Stimulated activated CD4-positive, alpha-beta T cell treated with anti-CD3 and anti-CD28 coated beads, TNF-alpha, amount 100 ng/mL, for 4 hours (primary cell): ENCODE data around the gene MEOX1.

Source experiments
- DNase-seq, 3 experiments: peaks; one replicate each; pipeline ENCODE4 v3.0.0-alpha.2; 2020; ENCODE audit warnings: low read depth in 3 of 3

The MEOX1 gene

DNA sequence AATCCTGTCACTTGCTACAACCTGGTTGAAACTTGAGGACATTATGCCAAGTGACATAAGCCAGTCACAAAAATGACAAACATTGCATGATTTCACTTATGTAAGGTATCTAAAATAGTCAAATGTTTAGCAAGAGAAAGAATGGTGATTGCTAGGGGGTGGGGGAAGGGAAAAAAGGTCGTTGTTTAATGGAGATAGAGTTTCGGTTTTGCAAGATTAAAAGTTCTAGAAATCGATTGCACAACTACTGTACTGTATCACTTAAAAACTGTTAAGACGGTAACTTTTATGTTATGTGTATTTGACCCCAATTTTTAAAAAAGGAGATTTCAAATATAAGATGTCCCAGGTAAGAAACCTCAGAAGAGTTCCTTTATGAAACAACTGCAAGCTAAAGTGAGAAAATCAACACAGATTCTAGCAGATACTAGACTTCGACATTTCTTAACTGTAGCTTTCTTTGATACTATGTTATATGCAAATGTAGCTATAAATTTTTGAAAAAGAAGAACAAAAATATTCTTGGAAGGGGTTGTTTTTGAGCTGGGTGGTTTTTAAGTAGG lies 5.9 kb downstream of the MEOX1 start:
- DNase-seq = no peak

GRCh38 chr17:43652124-43652480 lies 9.6 kb downstream of the MEOX1 start:
- DNase-seq = no peak

DNA sequence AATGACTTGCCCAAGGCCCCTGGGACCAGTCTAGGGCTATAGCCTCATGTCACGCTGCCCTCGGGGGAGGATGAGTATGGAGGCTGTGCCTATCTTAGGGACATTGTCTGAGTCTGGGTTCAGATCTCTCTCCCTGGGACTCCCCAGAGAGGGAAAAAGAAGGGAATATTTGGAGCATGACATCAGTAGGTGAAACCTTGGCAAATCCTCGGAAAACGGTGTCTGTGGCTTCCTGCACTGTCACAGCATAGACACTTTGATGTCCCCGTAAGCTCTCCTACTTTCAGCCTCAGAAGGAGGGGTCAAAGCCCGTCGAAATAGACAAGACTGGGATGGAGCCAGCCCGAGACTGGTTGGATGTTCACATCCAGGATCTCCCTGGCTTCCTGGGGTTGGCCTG lies 11.3 kb downstream of the MEOX1 start:
- no peak for DNase-seq

- no peak for DNase-seq
These were observed 12.8 kb downstream of the MEOX1 start for GRCh38 chr17:43648916-43649315.

- DNase-seq = no peak
These were observed 15.8 kb downstream of the MEOX1 start for GRCh38 chr17:43645765-43646481.

GRCh38 chr17:43645450-43645764 lies 16.3 kb downstream of the MEOX1 start:
- no peak for DNase-seq

DNA sequence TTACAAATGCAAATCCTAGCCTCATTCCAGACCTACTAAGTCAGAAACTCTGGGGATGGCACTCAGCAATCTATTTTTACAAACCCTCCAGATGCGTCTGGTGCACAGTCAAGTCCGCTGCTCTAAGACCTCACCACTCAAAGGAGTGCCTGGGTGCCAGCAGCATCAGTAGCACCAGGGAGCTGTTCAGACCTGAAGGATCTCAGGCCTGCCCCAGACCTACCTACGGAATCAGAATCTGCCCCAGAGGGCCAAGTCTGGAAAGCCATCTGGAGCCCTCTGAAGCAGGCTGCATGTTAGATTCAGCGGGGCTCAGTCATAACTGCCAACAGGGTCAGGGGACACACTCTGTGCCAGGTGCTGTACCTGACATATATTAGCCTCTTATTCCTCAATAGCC lies 17.6 kb downstream of the MEOX1 start:
- no peak for DNase-seq

DNA sequence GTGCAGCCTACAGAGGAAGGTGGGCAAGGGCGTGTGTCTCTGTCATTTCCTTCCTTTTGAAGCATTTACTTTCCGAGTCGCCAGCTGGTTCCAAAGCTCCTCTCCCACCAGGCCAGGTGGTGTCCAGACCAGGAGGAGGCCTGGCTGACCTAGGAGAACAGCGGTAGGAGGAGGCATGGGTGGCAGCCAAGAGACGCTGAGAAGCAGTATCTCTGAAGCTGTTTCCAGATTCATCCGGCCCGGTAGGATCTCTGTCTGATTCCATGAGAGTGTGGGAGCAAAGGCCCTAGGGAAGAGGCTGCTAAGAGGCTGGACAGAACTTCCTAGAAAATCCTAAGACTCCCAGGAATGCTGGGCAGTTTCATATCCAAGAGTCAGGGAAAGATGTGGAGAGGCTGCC lies 20.3 kb downstream of the MEOX1 start:
- DNase-seq = no peak

- DNase-seq = no peak
These were observed 21.1 kb downstream of the MEOX1 start for GRCh38 chr17:43640491-43641252.

DNA sequence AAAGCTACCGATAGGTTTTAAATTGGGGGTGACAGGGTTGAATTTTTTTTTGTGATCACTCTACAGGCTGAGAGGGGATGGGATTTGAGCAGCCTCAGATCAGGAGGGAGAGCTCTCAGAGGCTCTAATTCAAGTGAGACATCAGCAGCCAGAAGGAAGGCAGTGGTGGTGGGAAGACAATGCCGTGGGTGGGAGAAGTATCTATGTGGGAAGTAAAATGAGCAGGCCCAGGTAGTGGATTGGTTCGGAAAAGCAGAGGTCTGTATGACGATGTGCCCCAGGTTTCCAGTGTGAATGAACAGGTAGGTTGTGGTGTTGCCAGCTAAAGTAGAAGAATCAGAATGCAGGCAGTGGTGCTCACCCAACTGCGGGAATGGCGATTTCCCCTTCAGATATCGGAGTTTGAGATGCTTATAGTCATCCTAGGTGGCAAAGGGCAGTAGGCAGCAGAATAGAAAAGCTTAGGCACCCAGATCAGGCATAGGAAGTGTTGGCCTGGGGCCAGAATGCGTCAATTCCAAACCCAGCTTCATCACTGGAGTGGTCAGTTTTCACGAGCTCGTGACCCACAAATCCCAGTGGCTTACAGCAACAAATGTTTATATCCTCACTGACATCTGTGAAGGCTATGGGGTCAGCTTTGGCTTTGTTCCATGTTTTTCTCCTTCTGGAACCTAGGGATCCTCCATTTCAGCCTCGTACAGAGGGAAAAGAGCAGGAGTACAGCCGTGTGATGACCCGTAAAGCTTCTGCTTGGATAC lies 24.0 kb downstream of the MEOX1 start:
- no peak for DNase-seq

- DNase-seq = no peak
These were observed 25.3 kb downstream of the MEOX1 start for GRCh38 chr17:43636426-43636825.

DNA sequence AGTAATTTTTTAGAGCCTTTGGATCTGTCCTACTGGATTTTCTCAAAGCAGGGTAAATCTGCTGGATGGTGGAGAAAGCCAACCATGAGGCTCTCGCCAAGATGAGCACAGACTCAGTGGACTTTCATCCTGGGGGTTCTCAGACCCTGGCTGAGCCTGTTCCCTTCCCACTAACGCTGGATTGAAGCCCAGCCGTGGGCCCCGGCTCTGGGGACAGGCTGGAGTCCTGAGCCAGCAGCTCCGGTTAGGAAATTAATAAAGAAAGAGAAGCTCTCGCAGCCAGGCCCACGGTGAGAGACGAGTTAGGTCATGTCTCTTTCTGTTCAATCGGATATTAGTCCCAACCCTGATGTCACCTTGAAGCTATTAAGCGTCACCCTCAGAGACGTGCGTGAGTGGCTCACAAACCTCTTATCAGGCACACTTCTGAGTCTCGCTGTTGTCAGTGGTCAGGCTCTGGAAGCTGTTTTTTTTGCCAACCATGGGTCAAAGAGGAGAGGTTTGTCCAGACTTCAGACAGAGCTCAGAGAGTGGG lies 27.1 kb downstream of the MEOX1 start:
- no peak for DNase-seq

GRCh38 chr17:43632221-43632620 lies 29.5 kb downstream of the MEOX1 start:
- DNase-seq = no peak

DNA sequence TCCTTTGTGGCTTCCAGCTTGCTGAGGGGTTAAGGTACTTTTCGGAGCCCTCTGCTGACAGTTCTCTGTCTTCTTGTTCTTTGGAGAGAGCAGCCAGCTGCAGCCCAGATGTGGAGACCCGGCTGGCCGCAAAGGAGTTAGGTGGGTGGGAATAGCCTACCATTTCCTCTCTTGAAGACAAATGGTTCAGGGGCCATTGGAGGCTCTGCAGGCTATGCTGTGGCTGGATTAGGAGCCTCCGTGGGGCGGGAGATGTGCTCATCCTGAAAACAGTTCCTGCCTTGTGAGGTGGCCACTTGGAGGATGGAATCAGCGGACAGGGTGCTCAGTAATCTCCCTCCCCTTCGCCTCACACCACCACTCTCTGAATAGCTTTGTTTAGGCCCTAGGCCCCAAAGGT lies 30.3 kb downstream of the MEOX1 start:
- DNase-seq = no peak

DNA sequence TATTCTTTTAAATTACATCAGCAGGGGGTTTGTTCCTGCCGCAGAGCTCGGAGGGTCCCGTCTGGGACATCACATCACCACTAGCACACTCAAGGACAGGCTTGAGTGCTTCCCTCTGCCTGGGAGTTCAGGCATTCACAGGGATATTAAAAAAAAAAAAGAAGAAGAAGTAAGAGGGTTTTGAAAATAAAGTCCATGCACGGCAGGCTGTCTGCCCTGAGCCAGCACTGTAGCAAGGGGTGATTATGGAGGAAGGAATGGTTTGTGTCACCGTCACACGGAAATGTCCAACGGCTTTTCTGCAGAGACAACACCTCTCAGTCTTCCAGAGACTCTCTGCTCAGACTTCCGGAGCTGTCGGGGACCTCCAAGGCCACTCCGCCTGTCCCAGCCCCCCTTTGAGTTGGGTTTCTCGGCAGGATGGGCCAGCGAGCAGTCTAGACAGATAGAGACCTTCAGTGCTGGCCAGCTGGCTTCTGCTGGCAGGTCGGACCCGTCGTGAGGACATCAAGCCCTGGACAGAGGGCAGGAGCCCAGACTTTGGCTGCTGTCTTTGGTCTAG lies 33.6 kb downstream of the MEOX1 start:
- DNase-seq = no peak

DNA sequence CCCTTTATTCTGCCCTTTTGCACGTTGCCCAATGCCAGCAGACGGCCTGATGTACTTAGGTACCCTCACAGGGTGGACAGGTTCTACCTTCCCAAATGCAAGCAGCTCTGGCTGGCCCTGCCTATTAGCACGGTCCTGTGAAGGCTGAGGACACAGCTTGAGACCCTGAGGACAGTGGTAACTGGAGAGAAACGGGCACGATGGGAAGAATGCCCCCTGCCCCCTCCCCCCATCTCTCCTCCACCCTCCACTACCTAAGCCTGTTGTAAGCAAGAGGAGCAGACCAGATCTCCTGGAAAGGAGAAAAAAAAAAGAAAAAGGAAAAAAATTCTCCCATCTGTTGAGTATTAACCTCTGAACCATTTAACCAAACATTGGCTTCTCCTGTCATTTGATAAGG lies 34.1 kb downstream of the MEOX1 start:
- no peak for DNase-seq

- DNase-seq = no peak
These were observed 35.7 kb downstream of the MEOX1 start for GRCh38 chr17:43626023-43626422.

DNA sequence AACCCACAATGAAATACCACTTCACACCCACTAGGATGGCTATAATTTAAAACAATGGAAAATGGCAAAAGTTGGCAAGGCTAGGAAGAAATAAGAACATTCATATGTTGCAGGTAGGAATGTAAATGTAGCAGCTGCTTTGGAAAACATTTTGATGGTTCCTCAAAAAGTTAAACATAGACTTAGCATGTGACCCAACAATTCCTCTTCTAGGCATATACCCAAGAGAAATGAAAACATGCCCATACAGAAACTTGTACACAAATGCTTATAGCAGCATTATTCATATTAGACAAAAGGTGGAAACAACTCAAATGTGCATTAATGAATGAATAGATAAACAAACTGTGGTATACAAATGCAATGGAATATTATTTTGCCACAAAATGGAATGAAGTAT lies 36.1 kb downstream of the MEOX1 start:
- no peak for DNase-seq

GRCh38 chr17:43620581-43620980 lies 41.1 kb downstream of the MEOX1 start:
- no peak for DNase-seq

DNA sequence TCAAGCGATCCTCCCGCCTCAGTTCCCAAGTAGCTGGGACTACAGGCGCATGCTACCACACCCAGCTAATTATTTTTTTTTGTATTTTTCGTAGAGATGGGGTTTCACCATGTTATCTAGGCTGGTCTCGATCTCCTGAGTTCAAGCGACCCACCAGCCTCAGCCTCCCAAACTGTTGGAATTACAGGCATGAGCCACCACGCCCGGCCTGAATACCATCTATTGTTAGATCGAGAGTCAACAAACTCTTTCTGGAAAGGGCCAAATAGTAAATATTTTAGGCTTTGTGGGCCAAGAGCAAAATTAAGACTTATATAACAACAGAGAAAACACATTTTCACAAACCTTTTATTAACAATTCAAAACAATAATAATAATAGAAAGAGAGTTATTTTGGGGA lies 41.6 kb downstream of the MEOX1 start:
- no peak for DNase-seq

- DNase-seq = no peak
These were observed 42.0 kb downstream of the MEOX1 start for GRCh38 chr17:43619705-43620104.

- no peak for DNase-seq
These were observed 43.4 kb downstream of the MEOX1 start for GRCh38 chr17:43618276-43618675.
